Measurements from ENCODE around the gene CHST8. TPM values are rescaled to one million over a fixed set of nuclear protein-coding genes. Genes with fewer than 3 reads are reported as not detected.
A peak's percentile ranks its signal among the peaks of the same experiment; 100 is the strongest.

Gene CHST8
- total and polyA plus RNA-seq, 4 experiments from 2014 or later, result not detected

- no peaks in the 10 kb centered on the region for H3K4me1 Mint-ChIP-seq
- ChIA-PET POLR2A (ENCODE audit: partially characterized antibody) (no interaction called here), CTCF (ENCODE audit: partially characterized antibody) (interaction anchor here (0.9 to 4.4 kb wide), 5 partner anchors 11 to 352 kb away, joined by 3 to 62 read pairs (median 14); no protein-coding TSS in a partner anchor)
- no peaks in the 10 kb centered on the region for H3K36me3 ChIP-seq (ENCODE audit: insufficient read depth, low read length)
- peaks cover 0 to 2% (median 0%) of the 10 kb centered on the region in 8 donors for H3K9me3 Mint-ChIP-seq
- H3K36me3 Mint-ChIP-seq, result no peaks in the 10 kb centered on the region
- H3K27me3 Mint-ChIP-seq, result peaks cover 10 to 19% of the 10 kb centered on the region in 2 donors
- DNase-seq, result no peak
- H3K4me1 ChIP-seq (ENCODE audit: insufficient read depth, low read length), result no peaks in the 10 kb centered on the region
- H3K4me3 Mint-ChIP-seq, result no peak overlapping the region
- H3K27ac ChIP-seq (ENCODE audit: low read depth, low read length), result no peak overlapping the region
- no peaks in the 10 kb centered on the region for H3K27me3 ChIP-seq (ENCODE audit: insufficient read depth, low read length)
- intact Hi-C loops (cut with micrococcal nuclease), result no loop called here
- H3K4me3 ChIP-seq (ENCODE audit: low read length in 2 of 2), result no peak overlapping the region
- H3K9me3 ChIP-seq (ENCODE audit: control insufficient read depth in 1 of 2, low read length in 2 of 2), result no peaks in the 10 kb centered on the region
- H3K27ac Mint-ChIP-seq, result no peak overlapping the region
These were observed 146.2 kb downstream of the CHST8 start for GRCh38 chr19:33767898-33768413.

DNA sequence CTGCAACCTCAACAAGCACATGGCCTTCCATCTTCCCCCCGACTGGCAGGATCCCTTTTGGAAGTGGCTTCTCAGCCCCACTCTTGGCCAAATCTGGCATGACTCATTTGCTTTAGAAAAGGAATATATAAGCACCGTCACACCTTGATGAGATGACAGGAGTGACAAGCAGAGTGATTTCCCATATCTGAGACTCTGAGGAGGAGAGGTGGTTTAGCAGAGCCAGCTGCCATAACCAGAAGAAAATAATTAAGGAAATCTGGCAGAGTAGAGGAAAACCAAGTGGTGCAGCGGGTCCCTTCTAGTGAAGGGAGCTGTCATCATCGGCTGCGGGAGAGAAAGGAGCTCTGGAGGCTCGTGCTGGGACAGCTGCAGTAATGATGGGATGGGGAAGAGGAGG is 147.5 kb downstream of the CHST8 start:
- Mint-ChIP-seq H3K4me1 (no peaks in the 10 kb centered on the region), H3K4me3 (no peak overlapping the region), H3K36me3 (no peaks in the 10 kb centered on the region), H3K9me3 (peaks cover 0 to 2% (median 0%) of the 10 kb centered on the region in 8 donors), H3K27me3 (peaks cover 10 to 19% of the 10 kb centered on the region in 2 donors), H3K27ac (no peak overlapping the region)
- ChIA-PET POLR2A (ENCODE audit: partially characterized antibody) (no interaction called here), CTCF (ENCODE audit: partially characterized antibody) (interaction anchor here (0.6 to 4.4 kb wide), 5 partner anchors 9 to 397 kb away, joined by 3 to 62 read pairs (median 14); no protein-coding TSS in a partner anchor)
- Histone ChIP-seq H3K27me3 (ENCODE audit: insufficient read depth, low read length) (no peaks in the 10 kb centered on the region), H3K27ac (ENCODE audit: low read depth, low read length) (no peak overlapping the region), H3K36me3 (ENCODE audit: insufficient read depth, low read length) (no peaks in the 10 kb centered on the region), H3K4me3 (ENCODE audit: low read length in 2 of 2) (no peak overlapping the region), H3K4me1 (ENCODE audit: insufficient read depth, low read length) (no peaks in the 10 kb centered on the region), H3K9me3 (ENCODE audit: control insufficient read depth in 1 of 2, low read length in 2 of 2) (no peaks in the 10 kb centered on the region)
- intact Hi-C loops (cut with micrococcal nuclease), result no loop called here
- no peak for DNase-seq

DNA sequence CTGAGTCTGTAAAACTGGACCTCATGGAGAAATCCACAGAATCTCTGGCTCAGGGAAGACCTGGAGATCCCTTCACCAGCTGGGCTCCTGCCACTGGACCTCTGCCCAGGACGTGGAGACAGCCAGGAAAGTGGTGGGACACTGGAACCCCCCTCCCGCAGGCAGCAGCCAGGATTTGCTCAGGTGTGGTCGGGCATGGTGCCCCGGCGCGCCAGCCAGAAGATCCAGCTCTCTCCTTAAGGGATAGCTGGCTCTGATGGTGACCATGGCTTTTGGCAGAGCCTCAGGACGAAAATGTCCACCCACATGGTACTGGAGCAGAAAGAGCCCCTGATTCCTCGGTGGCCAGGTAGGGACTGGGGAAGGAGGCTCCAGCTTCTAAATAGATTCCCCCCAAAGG is 148.4 kb downstream of the CHST8 start:
- Histone ChIP-seq H3K4me1 (ENCODE audit: insufficient read depth, low read length) (no peaks in the 10 kb centered on the region), H3K36me3 (ENCODE audit: insufficient read depth, low read length) (no peaks in the 10 kb centered on the region), H3K4me3 (ENCODE audit: low read length in 2 of 2) (no peak overlapping the region), H3K27ac (ENCODE audit: low read depth, low read length) (no peak overlapping the region), H3K9me3 (ENCODE audit: control insufficient read depth in 1 of 2, low read length in 2 of 2) (no peaks in the 10 kb centered on the region), H3K27me3 (ENCODE audit: insufficient read depth, low read length) (no peaks in the 10 kb centered on the region)
- Mint-ChIP-seq H3K36me3 (no peaks in the 10 kb centered on the region), H3K27ac (no peak overlapping the region), H3K9me3 (no peaks in the 10 kb centered on the region), H3K4me1 (no peaks in the 10 kb centered on the region), H3K4me3 (no peak overlapping the region), H3K27me3 (peaks cover 10 to 17% of the 10 kb centered on the region in 2 donors)
- no peak for DNase-seq
- CTCF ChIA-PET (ENCODE audit: partially characterized antibody), result interaction anchor here (2.8 to 4.4 kb wide), 2 partner anchors 338 to 354 kb away, joined by 14 to 62 read pairs; no protein-coding TSS in a partner anchor
- POLR2A ChIA-PET (ENCODE audit: partially characterized antibody), result no interaction called here
- intact Hi-C loops (cut with micrococcal nuclease), result no loop called here

GRCh38 chr19:33771384-33772101 is 149.8 kb downstream of the CHST8 start:
- H3K27ac Mint-ChIP-seq, result no peak overlapping the region
- no peak overlapping the region for H3K4me3 Mint-ChIP-seq
- POLR2A ChIA-PET (ENCODE audit: partially characterized antibody), result no interaction called here
- no peaks in the 10 kb centered on the region for H3K9me3 Mint-ChIP-seq
- H3K9me3 ChIP-seq (ENCODE audit: control insufficient read depth in 1 of 2, low read length in 2 of 2), result no peaks in the 10 kb centered on the region
- peaks cover 10 to 21% of the 10 kb centered on the region in 2 donors for H3K27me3 Mint-ChIP-seq
- DNase-seq, result peak; percentile 53 to 59 (median 57)
- no peak overlapping the region for H3K4me3 ChIP-seq (ENCODE audit: low read length in 2 of 2)
- H3K27ac ChIP-seq (ENCODE audit: low read depth, low read length), result no peak overlapping the region
- CTCF ChIA-PET (ENCODE audit: partially characterized antibody), result interaction anchor here (0.7 to 4.4 kb wide), 7 partner anchors 10 to 647 kb away, joined by 3 to 62 read pairs (median 3); no protein-coding TSS in a partner anchor
- H3K27me3 ChIP-seq (ENCODE audit: insufficient read depth, low read length), result no peaks in the 10 kb centered on the region
- no peaks in the 10 kb centered on the region for H3K4me1 ChIP-seq (ENCODE audit: insufficient read depth, low read length)
- H3K36me3 Mint-ChIP-seq, result no peaks in the 10 kb centered on the region
- intact Hi-C loops (cut with micrococcal nuclease), result loop anchor here (1.0 kb wide), 1 partner anchor 536 kb away; no protein-coding TSS in a partner anchor
- peaks cover 0 to 6% (median 0%) of the 10 kb centered on the region in 4 donors for H3K4me1 Mint-ChIP-seq
- H3K36me3 ChIP-seq (ENCODE audit: insufficient read depth, low read length), result no peaks in the 10 kb centered on the region

DNA sequence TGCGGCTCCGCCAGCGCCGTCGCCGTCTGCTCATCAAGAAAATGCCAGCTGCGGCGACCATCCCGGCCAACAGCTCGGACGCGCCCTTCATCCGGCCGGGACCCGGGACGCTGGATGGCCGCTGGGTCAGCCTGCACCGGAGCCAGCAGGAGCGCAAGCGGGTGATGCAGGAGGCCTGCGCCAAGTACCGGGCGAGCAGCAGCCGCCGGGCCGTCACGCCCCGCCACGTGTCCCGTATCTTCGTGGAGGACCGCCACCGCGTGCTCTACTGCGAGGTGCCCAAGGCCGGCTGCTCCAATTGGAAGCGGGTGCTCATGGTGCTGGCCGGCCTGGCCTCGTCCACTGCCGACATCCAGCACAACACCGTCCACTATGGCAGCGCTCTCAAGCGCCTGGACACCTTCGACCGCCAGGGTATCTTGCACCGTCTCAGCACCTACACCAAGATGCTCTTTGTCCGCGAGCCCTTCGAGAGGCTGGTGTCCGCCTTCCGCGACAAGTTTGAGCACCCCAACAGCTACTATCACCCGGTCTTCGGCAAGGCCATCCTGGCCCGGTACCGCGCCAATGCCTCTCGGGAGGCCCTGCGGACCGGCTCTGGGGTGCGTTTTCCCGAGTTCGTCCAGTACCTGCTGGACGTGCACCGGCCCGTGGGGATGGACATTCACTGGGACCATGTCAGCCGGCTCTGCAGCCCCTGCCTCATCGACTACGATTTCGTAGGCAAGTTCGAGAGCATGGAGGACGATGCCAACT is 150.5 kb downstream of the CHST8 start:
- Histone ChIP-seq H3K27me3 (ENCODE audit: insufficient read depth, low read length) (no peaks in the 10 kb centered on the region), H3K4me1 (ENCODE audit: insufficient read depth, low read length) (no peaks in the 10 kb centered on the region), H3K4me3 (ENCODE audit: low read length in 2 of 2) (no peak overlapping the region), H3K36me3 (ENCODE audit: insufficient read depth, low read length) (no peaks in the 10 kb centered on the region), H3K27ac (ENCODE audit: low read depth, low read length) (no peak overlapping the region), H3K9me3 (ENCODE audit: control insufficient read depth in 1 of 2, low read length in 2 of 2) (no peaks in the 10 kb centered on the region)
- Mint-ChIP-seq H3K27me3 (peaks cover 10 to 20% of the 10 kb centered on the region in 2 donors), H3K36me3 (no peaks in the 10 kb centered on the region), H3K27ac (no peak overlapping the region), H3K4me1 (peaks cover 0 to 6% (median 0%) of the 10 kb centered on the region in 4 donors), H3K9me3 (no peaks in the 10 kb centered on the region), H3K4me3 (no peak overlapping the region)
- intact Hi-C loops (cut with micrococcal nuclease), result no loop called here
- ChIA-PET CTCF (ENCODE audit: partially characterized antibody) (interaction anchor here (0.6 to 4.4 kb wide), 3 partner anchors 238 to 356 kb away, joined by 3 to 62 read pairs (median 7); no protein-coding TSS in a partner anchor), POLR2A (ENCODE audit: partially characterized antibody) (no interaction called here)
- no peak for DNase-seq

GRCh38 chr19:33772858-33773180 is 151.1 kb downstream of the CHST8 start:
- CTCF ChIA-PET (ENCODE audit: partially characterized antibody), result interaction anchor here (0.6 to 1.2 kb wide), 3 partner anchors 237 to 356 kb away, joined by 3 to 7 read pairs (median 3); no protein-coding TSS in a partner anchor
- POLR2A ChIA-PET (ENCODE audit: partially characterized antibody), result no interaction called here
- DNase-seq, result no peak
- no peaks in the 10 kb centered on the region for H3K9me3 ChIP-seq (ENCODE audit: control insufficient read depth in 1 of 2, low read length in 2 of 2)
- intact Hi-C loops (cut with micrococcal nuclease), result no loop called here
- Mint-ChIP-seq H3K27ac (peak overlapping the region in 1 of 7 donors; percentile 19), H3K4me3 (no peak overlapping the region), H3K9me3 (no peaks in the 10 kb centered on the region), H3K36me3 (no peaks in the 10 kb centered on the region), H3K27me3 (peaks cover 8 to 17% of the 10 kb centered on the region in 2 donors), H3K4me1 (peaks cover 0 to 6% (median 0%) of the 10 kb centered on the region in 4 donors)
- H3K27ac ChIP-seq (ENCODE audit: low read depth, low read length), result no peak overlapping the region
- no peaks in the 10 kb centered on the region for H3K36me3 ChIP-seq (ENCODE audit: insufficient read depth, low read length)
- no peaks in the 10 kb centered on the region for H3K27me3 ChIP-seq (ENCODE audit: insufficient read depth, low read length)
- no peak overlapping the region for H3K4me3 ChIP-seq (ENCODE audit: low read length in 2 of 2)
- no peaks in the 10 kb centered on the region for H3K4me1 ChIP-seq (ENCODE audit: insufficient read depth, low read length)
